Stromal cell of bone marrow (primary cell): ENCODE data around the gene KCNK3.
"Not testable (repeated sequence)": the region's sequence is repeated elsewhere in the genome, so short reads cannot be mapped to it uniquely, and the experiment has no call there.

Experiments
- DNase-seq: peaks from one replicate; pipeline ENCODE4 v3.0.0-alpha.2; 2012; ENCODE audit warnings: low read depth

Gene KCNK3

DNA sequence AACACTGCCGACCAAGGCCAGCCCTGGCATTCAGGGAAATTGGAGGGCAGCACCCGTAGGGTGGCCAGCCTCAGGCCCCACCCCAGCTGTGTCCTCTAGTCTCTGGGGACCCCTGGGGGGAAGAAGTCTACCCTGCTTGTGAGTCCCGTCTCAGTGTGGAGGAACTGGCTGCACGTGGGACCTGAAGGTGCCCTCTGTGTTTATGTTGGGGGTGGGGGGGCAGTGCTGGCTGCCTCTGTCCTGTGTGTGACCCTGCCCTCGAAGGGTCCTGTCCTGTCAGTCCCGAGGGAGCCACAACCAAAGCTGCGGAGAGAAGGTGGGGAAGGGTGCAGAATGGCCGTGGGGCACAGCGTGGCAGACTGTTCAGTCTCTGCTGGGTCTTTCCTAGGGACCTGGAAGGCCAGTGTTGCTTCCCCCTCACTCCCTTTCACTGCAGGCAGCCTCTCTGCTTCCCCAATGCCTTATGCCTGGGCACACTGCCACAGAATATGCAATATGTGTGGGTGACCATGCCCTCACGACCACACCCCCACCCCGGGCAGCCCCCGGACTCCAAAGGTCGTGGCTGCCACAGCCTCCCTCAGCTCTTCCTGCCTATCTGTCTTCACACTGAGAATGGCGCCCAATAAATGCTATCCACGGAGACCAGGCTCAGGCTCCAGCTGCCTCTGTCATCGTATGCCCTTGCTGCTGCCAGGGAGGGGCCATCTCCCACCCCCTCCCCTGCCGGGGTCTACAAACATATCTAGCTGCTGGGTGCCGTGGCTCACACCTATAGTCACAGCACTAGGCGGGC lies 38.2 kb downstream of the KCNK3 start:
- DNase-seq, result no peak

DNA sequence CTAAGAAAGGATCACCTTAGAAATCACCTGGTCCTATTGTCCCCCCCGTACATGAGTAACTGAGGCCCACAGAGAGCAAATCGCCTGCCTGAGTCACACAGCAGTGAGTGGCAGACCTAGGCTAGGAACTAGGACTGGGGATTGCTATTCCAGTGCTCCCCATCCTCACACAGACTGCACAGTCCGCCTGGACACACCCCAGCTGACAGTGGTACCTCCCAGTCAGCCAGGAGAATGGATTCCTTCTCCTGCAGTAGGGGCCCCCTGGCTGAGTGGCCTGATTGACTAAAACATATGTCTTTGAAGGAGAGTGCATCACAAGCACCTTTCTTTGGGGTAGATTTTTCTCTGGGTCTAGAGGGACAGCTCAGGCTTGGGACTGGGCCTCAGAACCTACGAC lies 39.2 kb downstream of the KCNK3 start:
- no peak for DNase-seq

DNA sequence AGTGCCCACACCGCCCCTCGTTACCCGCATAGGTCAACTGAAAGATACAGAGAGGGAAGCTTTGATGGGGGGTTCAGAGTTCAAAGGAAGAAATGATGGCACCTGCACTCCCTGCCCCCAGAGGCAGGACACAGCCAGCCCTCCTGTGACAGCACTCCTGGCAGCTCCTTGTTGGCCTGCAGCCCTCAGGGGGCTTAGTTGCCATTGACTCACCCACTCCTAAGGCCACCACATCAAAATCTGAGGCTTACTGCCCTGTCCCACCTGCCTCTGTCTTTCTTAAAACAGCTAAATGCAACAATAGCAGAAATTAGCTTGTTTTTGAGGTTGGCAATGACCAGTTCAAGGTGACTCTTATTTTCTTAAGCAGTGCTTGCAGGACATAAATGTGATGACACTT lies 39.9 kb downstream of the KCNK3 start:
- no peak for DNase-seq

DNA sequence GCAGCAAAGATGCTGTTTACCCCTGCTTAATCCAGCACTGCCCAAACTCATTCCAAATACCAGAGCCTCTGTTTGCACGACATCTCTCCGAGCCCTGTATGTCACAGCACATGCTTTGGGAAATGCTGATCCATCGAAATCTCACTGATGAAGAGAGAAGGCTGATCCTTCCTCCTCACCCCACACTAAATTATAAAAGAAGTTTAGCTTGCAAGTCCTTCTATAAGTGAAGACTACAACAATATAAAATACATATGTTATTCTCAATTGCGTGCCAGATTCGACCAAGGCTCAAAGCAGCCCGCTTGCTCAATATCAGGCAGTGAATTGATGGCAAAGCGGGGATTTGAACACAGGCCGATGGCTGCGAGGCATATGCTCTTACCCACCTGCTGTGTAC lies 40.9 kb downstream of the KCNK3 start:
- DNase-seq, result no peak

DNA sequence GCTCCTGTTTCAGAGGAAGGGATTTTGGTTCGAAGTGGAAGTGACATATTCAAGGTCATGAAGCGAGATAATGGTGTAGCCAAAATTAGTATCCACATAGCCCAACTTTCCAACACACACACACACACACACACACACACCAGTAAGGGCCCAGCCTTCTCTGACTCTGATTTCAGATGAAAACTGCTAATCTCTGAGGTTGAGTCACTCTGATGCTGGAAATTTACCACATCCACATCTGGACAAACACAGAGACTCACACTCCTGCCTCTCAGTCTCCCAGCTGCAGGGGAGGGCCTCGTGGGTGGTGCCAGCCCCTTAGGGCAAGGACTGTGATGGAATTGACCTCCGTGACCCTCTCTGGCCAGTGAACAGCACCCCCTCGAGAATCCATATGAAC lies 42.6 kb downstream of the KCNK3 start:
- peak; percentile 92 for DNase-seq

DNA sequence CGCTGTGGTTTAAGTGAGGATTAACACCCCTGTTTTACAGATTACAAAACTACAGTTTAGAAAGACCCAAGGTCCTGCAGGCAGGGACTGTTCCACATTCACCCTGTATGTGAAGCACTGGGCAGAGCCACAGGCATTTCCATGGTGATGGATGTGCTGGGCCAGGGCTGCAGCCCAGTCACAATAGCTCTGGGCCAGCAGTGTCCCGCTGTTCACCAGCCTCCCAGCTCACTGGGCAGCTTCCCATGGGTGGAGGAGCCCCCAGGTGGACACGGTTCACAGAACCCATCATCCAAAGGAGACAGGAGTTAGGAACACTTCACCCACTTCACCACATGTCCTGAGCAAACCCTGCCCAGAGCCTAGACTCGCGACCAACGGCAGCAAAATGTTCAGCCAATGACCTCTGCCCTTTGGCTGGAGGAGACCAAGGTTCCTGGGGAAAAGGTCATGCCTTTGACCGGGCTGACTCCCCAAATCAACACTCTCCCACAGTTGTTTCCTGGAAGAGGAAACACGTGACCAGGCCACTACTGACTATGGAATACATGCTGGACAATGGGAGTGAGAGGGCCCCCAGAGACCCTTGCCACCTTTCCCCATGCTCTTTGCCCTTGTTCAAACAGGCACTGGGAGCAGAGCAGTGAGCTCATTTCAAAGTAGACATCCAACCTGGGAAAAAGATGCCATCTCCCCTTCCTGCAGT lies 43.5 kb downstream of the KCNK3 start:
- no peak for DNase-seq

DNA sequence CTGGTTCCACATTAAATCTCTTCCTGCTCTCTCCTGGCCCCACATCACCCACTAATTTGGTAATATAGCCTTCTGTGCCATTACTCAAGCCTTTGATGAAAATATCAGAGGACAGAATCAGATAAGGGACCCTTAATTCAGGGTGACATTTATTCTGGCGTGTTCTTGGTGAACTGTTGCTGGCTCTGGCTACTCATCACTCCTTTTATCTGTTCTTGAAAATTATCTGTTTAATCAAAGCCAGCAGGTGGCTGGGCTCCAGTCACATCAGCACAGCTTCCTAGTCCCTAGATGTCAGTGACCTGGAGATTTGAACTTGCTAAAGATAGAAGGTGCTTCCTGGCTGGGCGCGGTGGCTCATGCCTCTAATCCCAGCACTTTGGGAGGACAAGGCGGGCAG lies 44.7 kb downstream of the KCNK3 start:
- DNase-seq, result no peak

DNA sequence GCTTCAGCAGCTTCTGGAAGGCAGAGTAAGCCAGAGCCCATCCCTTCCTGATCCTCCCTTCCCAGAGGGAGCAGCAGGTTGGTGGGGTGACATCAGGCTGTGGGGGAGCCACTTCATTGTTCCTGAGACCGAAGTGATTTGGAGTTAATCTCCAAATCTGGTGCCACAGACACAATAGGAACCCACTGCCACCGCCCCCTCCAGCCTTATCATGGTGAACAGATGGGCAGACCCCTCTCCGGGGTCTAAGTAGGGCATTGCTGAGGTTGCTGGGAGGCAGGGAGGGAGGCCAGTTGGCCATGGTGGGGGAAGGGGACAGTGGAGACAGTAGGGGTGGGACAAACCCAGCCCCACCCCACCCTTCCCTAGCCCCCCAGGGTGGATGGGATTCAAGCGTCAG lies 46.0 kb downstream of the KCNK3 start:
- no peak for DNase-seq

DNA sequence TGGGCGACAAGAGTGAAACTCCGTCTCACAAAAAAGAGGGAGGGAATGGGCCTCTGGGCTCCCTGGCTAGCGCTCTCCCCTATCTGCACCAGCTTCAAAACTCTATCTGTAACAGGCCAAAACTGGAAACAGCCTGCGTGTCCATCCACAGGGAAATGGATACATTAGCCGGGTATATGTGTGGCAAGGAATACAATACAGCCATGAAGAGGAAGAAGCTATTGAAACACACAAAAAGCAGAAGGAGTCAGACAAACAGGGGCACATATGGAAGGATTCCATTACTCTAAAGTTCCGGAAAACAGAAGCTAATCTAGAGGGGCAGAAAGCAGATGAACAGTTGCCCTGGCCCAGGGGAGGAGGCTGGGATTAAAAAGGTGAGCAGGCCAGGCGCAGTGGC lies 47.0 kb downstream of the KCNK3 start:
- DNase-seq, result no peak

DNA sequence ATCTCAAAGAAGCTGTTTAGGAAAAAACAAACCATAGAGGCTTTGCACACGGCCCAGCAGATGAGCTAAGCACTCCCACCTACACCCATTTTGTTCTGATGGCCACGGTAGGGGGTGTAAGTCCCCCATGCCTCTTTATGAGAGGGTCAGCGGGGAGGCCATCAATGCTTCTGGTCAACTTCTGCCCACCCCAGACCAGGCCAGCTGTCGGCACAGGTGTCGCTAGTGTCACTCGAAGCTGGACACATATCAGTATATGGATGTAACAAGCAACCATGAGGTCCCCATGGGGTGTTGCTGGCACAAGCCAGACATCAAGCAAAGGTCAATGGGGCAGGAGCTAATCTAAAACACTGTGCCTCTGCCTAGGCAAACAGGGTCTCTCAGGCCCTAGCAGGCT lies 47.8 kb downstream of the KCNK3 start:
- no peak for DNase-seq

DNA sequence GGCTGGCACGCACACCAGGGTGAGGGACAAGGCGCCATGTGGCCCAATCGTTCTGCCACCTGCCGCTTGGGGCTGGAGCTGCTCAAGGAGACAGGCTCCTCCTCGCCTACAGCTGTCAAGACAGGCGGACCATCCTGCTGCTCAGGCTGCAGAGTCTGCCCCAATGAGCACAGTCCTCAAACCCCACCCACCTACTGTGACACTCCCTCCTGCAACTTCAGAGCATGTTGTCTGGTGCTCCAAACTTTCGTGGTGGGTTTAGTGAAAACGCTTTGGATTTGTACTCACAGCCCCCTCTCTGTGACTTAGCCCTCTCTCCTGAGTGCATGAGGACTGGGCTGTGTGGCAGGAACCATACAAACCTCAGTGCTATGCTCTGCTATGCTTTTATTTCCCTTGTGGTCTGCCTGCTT lies 48.4 kb downstream of the KCNK3 start:
- DNase-seq, result no peak

DNA sequence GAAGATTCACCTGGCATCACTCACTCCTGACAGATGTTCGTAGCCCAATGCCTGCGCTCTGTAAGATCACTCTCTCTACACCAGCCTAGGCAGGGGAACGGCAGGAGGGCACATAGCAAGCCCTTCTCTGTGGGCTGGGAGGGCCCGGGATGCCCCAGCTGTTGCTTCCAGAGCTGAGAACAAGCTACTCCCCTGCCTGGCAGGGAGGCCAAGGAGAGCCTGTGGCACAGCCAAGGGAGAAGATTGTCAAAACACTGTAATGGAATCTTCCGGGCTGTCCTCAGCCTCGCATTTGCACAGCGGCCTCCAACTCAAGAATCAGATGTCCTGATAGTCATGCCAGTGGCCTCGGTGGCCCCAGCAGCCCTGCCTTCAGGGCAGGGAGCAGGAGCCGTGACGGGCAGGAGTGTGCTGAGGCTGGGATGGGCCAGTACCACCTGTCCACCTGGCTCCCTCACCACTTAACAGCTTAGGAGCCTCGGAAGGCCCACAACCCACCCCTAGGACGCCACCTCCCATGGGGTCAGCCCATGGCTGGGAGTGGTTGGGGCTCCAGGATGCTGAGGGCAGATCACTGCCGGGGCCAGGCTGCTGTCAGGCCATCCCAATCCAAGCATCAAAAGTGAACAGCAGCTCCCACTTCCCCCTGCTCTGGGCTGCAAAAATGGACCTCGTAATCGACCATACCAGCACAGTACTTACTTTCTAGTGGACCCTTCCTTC lies 49.7 kb downstream of the KCNK3 start:
- DNase-seq, result no peak

DNA sequence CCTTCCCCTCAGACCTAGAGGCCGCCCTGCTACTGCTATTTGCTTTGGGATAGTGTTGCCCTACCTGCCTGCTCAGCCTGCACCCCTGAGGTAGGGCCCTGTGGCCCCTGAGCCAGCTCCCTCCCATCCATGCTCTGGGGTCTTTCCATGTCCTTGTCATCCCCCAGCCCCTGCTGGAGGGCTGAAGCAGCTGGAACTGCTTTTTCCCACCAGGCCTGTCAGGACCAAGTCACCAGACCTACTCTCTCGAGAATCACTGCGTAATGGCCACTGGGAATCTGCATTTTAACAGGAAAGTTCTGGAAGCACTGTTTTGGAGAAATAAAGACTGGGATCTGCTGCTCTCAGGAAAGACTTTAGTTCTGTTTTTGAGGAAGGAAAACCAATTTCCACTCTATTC lies 51.3 kb downstream of the KCNK3 start:
- DNase-seq, result no peak

DNA sequence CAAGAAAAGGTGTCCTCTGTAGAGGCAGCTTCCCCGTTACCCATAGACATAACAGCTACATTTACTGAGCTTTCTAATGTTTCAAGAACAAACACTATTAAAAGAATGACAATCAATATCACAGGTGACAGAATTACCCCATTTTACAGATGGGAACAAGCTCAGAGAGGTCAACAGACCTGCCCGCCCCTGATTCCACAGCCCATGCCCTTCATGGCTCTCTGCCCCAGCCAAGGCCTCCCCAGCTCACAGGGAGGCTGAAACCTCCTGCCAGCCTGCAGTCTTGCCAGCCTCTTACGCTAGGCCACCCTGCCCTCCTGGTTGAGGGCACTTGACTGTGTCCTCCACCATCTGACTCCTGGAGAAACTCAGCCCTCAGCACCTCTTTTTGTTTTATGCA lies 52.4 kb downstream of the KCNK3 start:
- no peak for DNase-seq

DNA sequence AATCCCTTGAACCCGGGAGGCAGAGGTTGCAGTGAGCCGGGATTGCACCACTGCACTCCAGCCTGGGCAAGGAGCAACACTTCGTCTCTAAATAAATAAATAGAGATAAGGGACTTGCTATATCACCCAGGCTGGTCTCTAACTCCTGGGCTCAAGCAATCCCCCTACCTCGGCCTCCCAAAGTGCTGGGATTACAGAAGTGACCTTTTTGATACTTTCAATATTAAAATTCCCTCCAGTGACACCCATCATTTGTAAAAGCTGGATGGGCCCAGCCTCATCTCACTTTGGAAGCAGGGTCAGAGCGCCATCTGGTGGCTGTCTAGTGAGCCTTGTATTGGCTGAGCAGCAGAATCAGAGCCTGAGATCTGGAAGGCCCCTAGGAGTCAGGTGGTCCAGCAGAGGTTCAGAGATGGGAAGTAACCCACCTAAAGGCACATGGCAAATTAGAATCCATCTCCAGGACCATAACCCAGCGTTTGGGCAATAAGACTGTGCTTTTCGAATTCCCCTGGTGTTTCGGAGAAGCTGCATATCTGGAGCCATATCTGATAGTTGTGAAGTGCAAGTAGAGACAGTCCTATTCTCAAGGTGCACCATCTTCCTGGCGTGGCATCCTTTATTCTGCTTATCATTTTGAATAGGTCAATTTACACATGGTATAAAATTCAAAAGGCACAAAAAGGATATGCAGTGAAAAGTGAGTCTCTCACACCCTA lies 53.2 kb downstream of the KCNK3 start:
- peak; percentile 65 for DNase-seq

DNA sequence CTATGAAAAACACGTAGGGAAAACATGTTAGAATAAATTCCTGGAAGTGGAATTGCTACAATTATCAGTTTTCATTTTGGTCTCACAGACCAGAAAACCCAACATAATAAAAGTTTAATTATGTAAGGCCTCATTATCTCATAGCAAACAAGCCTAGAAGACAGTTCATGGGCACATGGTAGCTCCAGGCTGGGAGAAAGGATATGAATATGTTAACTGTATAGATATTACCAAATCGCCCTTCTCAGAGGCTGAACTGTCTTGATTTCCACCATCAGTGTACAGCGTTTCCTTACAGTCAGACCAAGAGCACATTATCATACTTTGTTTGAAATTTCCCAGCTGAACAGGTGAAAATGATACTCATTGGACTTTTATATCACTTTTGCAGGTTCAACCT lies 54.4 kb downstream of the KCNK3 start:
- DNase-seq, result no peak

DNA sequence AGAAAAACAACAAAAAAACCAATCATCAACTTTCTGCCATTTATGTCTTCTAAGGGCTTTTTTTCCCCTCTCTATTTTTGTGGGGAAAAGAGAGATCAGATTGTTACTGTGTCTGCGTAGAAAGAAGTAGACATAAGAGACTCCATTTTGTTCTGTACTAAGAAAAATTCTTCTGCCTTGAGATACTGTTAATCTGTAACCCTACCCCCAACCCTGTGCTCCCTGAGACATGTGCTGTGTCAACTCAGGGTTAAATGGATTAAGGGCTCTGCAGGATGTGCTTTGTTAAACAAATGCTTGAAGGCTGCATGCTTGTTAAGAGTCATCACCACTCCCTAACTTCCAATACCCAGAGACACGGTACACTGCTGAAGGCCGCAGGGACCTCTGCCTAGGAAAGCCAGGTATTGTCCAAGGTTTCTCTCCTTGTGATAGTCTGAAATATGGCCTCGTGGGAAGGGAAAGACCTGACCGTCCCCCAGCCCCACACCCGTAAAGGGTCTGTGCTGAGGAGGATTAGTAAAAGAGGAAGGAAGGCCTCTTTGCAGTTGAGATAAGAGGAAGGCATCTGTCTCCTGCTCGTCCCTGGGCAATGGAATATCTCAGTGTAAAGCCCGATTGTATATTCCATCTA lies 57.4 kb downstream of the KCNK3 start:
- DNase-seq, result not testable (repeated sequence)

DNA sequence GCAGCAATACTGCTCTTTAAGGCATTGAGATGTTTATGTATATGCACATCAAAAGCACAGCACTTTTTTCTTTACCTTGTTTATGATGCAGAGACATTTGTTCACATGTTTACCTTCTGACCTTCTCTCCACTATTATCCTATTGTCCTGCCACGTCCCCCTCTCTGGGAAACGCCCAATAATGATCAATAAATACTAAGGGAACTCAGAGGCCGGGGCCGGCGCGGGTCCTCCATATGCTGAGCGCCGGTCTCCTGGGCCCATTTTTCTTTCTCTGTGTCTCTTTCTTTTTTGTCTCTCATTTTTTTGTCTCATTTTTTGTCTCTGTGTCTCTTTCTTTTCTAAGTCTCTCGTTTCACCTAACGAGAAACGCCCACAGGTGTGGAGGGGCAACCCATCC lies 57.9 kb downstream of the KCNK3 start:
- DNase-seq, result not testable (repeated sequence)

DNA sequence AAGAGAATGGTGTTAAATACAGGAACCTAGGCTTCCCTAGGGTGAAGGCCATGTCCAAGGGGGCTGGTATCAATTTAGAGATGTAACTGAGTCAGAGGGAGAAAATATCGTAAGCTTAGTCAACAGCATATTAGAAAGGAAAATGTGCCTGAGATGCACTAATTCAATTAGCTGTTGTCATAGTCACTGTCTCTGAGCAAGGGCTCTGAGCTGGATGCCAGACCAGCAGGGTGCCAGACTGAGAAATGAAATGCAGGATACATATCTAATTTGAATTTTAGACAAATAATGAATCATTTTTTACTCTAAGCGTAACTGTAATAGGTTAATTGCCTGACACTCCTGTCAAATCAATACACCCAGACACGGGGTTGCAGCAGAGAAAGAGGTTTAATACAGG lies 60.1 kb downstream of the KCNK3 start:
- no peak for DNase-seq

DNA sequence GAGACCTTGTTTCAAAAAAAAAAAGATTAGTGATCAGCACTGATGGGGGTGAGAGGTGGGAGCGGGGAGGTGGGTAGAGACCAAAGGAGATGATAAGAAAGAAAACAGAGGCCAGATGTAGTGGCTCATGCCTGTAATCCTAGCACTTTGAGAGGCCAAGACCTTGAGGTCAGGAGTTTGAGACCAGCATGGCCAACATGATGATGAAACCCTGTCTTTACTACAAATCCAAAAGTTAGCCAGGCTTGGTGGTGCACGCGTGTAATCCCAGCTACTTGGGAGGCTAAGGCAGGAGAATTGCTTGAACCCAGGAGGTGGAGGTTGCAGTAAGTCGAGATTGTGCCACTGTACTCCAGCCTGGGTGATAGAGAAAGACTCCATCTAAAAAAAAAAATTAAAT lies 62.0 kb downstream of the KCNK3 start:
- DNase-seq, result no peak

DNA sequence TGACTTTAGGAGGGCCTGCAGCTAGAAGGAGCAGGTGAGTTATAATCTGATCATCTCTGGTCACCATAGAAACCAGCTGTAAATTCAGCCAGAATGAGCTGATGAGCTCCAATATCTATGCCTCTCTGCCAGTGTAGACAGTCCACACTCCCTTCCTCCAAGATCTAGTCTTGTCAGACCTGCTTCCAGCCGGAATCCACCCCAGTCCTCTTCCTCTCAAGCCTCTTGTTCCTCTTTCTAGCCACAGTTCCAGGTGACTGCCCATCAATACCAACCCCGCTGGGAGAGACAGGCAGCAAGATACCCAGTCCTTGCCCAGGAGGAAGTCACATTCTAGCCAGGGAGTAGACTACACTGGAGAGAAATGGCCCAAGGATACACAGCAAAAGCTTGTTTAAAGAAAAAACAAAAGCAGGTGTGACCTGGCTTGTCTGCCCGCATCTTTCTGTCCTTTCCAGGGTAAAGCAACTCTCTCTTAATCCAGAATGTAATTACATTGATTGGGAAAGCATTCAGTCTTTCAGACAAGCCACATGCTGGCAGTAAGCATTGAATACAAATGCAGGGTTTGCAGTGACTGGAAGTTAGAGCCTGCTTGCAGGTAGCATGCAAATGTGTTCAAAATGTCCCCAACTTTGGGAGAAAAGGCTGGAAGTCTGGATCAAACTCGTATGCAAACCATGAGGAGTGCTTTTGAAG lies 62.6 kb downstream of the KCNK3 start:
- DNase-seq, result no peak
